Activated CD8-positive, alpha-beta T cell treated with anti-CD3 and anti-CD28 coated beads, Interleukin-2, amount 10 ng/mL, durations not matched to agents 7 days and 5 days (primary cell): ENCODE data around the gene HS3ST5. TPM values are rescaled to one million over a fixed set of nuclear protein-coding genes. Genes with fewer than 3 reads are reported as not detected.
"Not testable (repeated sequence)": the region's sequence is repeated elsewhere in the genome, so short reads cannot be mapped to it uniquely, and the experiment has no call there.

ENCODE experiments used
- ATAC-seq: fragments of 150-1000 bp; cut with Tn5 transposase; one replicate; pipeline ENCODE4 v1.10.0; 2021; ENCODE audit warnings: moderate library complexity
- CTCF ChIA-PET: fragments of 350-600 bp; sonication (Branson Sonifier 250); formaldehyde crosslinking; loops from one replicate; lab custom pipeline; 2021; ENCODE audit warnings: antibody characterized with exemption; lab: Charles Lee
- POLR2A ChIA-PET: fragments of 350-600 bp; sonication (Branson Sonifier 250); formaldehyde crosslinking; loops from one replicate; lab custom pipeline; 2021; ENCODE audit warnings: antibody characterized with exemption; lab: Charles Lee
- DNase-seq: peaks from one replicate; pipeline ENCODE4 v3.0.0-alpha.2; 2020
- H3K27ac Mint-ChIP-seq: one replicate; pipeline ENCODE4 v1.8.0; 2021; ENCODE audit warnings: mild to moderate bottlenecking, mixed read lengths
- H3K27me3 Mint-ChIP-seq: one replicate; pipeline ENCODE4 v1.8.0; 2021; ENCODE audit warnings: low read depth, mixed read lengths
- H3K36me3 Mint-ChIP-seq: one replicate; pipeline ENCODE4 v1.8.0; 2021; ENCODE audit warnings: low read depth, mixed read lengths
- H3K4me1 Mint-ChIP-seq: one replicate; pipeline ENCODE4 v1.8.0; 2021; ENCODE audit warnings: low read depth, mixed read lengths
- H3K4me3 Mint-ChIP-seq: one replicate; pipeline ENCODE4 v1.8.0; 2021; ENCODE audit warnings: mild to moderate bottlenecking, mixed read lengths
- H3K9me3 Mint-ChIP-seq: one replicate; pipeline ENCODE4 v1.8.0; 2022; ENCODE audit warnings: mixed read lengths; ENCODE audit not compliant: insufficient read depth
- total RNA-seq, 2 experiments: library from RNA; stranded (reverse); gene quantifications; one replicate each; pipeline ENCODE4 v1.2.3, GENCODE V29; 2021

HS3ST5 gene
- total RNA-seq, 2 experiments from 2014 or later = not detected

DNA sequence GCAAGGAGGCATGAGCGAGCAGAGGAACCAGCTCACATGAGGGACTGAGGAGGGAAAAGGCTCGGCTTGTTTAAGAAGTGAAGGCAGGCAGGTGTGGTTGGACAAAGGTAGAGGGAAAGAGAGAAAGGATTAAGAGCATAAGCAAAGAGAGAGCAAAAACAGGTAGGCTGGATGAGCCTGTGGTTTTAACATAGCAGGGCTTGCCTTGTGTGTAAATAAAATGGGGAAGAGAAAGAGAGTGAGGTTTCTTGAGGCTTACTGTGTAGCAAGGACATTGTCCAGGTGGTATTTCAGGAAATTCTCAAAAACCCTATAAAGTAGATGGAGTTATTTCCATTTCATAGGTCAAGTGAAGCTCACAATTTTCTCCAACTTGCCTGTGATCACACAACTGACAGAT is 278.0 kb downstream of the HS3ST5 start:
- ChIA-PET CTCF (no interaction called here), POLR2A (no interaction called here)
- no peak overlapping the region for H3K27ac Mint-ChIP-seq
- H3K36me3 Mint-ChIP-seq = no peaks in the 10 kb centered on the region
- no peaks in the 10 kb centered on the region for H3K4me1 Mint-ChIP-seq
- ATAC-seq = no peak
- no peaks in the 10 kb centered on the region for H3K9me3 Mint-ChIP-seq
- no peak overlapping the region for H3K4me3 Mint-ChIP-seq
- H3K27me3 Mint-ChIP-seq = peaks cover 4% of the 10 kb centered on the region
- DNase-seq = no peak

DNA sequence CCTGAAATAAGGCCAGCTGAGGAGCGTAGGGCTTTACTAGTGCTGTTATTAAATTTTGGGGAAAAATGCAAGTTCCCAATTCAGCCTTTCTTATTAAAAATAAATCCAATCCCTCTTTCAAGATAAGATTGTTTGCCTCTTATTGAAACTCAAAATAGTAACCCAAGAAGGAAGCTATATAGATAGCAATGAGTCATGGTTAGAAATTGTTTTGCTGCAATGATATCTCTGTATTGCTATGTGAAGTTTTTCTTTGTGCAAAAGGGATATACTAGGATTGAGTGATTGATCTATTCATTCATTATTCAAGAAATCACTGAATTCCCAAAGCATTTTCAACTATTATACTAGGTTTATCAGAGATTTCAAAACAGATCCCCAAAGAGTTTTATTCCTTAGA is 278.9 kb downstream of the HS3ST5 start:
- Mint-ChIP-seq H3K27me3 (peaks cover 4% of the 10 kb centered on the region), H3K4me3 (no peak overlapping the region), H3K9me3 (no peaks in the 10 kb centered on the region), H3K4me1 (no peaks in the 10 kb centered on the region), H3K27ac (no peak overlapping the region), H3K36me3 (no peaks in the 10 kb centered on the region)
- ChIA-PET POLR2A (no interaction called here), CTCF (no interaction called here)
- ATAC-seq (no peak), DNase-seq (no peak)

DNA sequence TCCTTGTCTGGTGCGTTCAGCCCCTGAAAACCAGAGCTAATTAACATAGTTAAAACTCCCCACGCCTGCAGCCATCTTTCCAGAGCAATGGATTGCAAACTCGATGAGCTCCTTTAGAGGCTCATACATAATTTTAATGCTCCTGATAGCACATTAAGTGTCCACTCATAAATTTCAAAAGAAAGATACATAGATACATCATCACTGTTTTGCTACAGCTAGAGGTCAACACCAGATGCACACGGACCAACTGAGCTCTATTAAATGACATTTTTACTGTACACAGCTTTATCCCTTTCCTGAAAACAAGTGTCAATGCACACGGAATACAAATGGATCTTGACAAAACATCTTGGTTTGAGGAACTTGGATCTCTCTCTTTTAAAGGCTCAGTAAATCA is 280.6 kb downstream of the HS3ST5 start:
- H3K9me3 Mint-ChIP-seq = no peaks in the 10 kb centered on the region
- ChIA-PET POLR2A (no interaction called here), CTCF (no interaction called here)

GRCh38 chr6:114061741-114062140 is 281.1 kb downstream of the HS3ST5 start:
- H3K36me3 Mint-ChIP-seq = no peaks in the 10 kb centered on the region
- ChIA-PET POLR2A (no interaction called here), CTCF (no interaction called here)
- DNase-seq = no peak
- H3K27me3 Mint-ChIP-seq = peaks cover 4% of the 10 kb centered on the region
- no peak overlapping the region for H3K4me3 Mint-ChIP-seq
- no peaks in the 10 kb centered on the region for H3K9me3 Mint-ChIP-seq
- no peak overlapping the region for H3K27ac Mint-ChIP-seq
- no peak for ATAC-seq
- H3K4me1 Mint-ChIP-seq = no peaks in the 10 kb centered on the region

More for the DNA sequence above, 280.6 kb downstream of the HS3ST5 start:
- H3K4me1 Mint-ChIP-seq = no peaks in the 10 kb centered on the region
- no peak overlapping the region for H3K4me3 Mint-ChIP-seq
- ATAC-seq (no peak), DNase-seq (no peak)
- no peak overlapping the region for H3K27ac Mint-ChIP-seq
- peaks cover 4% of the 10 kb centered on the region for H3K27me3 Mint-ChIP-seq
- H3K36me3 Mint-ChIP-seq = no peaks in the 10 kb centered on the region

DNA sequence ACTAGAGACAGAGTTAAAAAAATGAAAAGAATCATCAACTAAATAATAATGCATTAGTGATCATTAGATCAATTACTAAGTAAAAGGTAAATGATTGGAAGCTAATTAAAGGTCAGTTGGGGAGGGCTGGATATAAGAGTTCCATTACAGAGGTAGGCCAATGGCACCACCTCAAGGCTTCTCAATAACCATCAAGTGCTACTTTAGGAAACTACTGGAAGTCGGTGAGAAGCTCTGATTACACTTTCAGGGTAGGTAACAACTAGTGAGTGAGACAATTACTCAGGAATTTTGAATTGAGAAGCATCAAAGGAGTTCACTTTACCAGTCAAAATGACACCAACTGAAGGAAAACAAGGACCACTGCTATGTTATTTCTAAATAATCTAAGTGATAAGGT is 281.7 kb downstream of the HS3ST5 start:
- Mint-ChIP-seq H3K4me3 (no peak overlapping the region), H3K27ac (no peak overlapping the region), H3K27me3 (peaks cover 4% of the 10 kb centered on the region), H3K9me3 (no peaks in the 10 kb centered on the region), H3K4me1 (no peaks in the 10 kb centered on the region), H3K36me3 (no peaks in the 10 kb centered on the region)
- ChIA-PET POLR2A (no interaction called here), CTCF (no interaction called here)
- no peak for DNase-seq
- no peak for ATAC-seq

GRCh38 chr6:114058435-114058834 is 284.4 kb downstream of the HS3ST5 start:
- Mint-ChIP-seq H3K36me3 (no peaks in the 10 kb centered on the region), H3K9me3 (no peaks in the 10 kb centered on the region), H3K27ac (no peak overlapping the region), H3K27me3 (peaks cover 2% of the 10 kb centered on the region), H3K4me1 (no peaks in the 10 kb centered on the region), H3K4me3 (no peak overlapping the region)
- POLR2A ChIA-PET = no interaction called here
- no peak for DNase-seq
- CTCF ChIA-PET = no interaction called here
- ATAC-seq = no peak

DNA sequence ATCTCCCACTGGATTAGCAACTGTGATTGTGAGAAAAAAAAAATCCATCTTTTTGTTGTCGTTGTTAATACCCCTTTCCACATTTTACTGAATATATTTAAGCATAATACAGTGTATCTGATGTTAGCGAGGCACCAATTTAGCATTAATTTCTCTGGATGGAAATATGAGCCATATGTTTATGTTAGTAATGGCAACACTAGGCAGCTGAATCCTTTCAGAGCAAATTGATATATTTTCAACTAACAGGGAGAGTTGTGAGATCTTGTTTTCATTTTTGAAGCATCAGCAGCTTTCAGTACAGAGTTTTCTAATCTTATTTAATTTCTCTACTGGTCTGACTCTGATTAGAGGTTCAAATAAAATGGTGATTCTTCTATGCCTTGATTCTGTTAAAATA is 287.1 kb downstream of the HS3ST5 start:
- no peak for ATAC-seq
- Mint-ChIP-seq H3K9me3 (no peaks in the 10 kb centered on the region), H3K4me3 (no peak overlapping the region), H3K27me3 (no peaks in the 10 kb centered on the region), H3K27ac (no peak overlapping the region), H3K4me1 (no peaks in the 10 kb centered on the region), H3K36me3 (no peaks in the 10 kb centered on the region)
- ChIA-PET CTCF (no interaction called here), POLR2A (no interaction called here)
- no peak for DNase-seq

DNA sequence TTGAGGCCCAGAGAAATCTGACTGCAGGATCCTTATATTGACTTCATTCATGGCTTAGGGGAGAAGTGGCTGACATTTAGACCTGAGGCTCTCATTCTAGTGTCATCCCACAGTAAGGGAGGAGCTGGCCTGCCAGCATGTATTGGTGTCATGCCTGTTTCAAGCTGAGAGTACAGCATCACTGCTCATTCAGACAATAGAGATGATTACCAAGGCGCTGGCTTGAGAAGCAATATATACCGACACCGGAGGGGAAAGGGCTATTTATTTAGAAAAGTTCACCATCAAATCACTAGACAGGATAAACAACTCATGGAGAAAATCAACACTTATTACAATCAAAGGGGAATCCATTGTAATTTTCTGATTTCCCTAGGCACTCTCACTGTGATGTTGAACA is 287.5 kb downstream of the HS3ST5 start:
- no peaks in the 10 kb centered on the region for H3K9me3 Mint-ChIP-seq
- no peaks in the 10 kb centered on the region for H3K27me3 Mint-ChIP-seq
- no peaks in the 10 kb centered on the region for H3K4me1 Mint-ChIP-seq
- CTCF ChIA-PET = no interaction called here
- DNase-seq (no peak), ATAC-seq (no peak)
- H3K4me3 Mint-ChIP-seq = no peak overlapping the region
- no peaks in the 10 kb centered on the region for H3K36me3 Mint-ChIP-seq
- H3K27ac Mint-ChIP-seq = no peak overlapping the region
- POLR2A ChIA-PET = no interaction called here

DNA sequence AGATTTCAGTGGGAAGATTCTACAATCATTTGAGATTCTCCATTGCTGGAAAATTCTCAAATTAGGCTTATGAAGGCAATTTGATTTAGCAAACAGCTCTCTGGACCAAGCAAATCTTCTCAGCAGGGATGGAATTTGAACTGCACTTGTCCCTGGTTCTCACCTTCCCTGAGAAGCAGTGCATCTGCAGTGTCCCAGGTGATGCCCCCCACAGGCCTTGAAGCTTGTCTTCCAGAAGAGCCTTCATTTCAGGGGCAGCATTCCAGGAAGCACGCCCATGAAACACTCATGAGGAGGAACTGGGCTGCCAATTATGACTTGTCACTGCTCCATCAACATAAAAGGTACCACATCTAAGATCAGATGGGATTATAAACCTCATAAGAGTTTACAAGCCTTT is 289.0 kb downstream of the HS3ST5 start:
- Mint-ChIP-seq H3K4me3 (no peak overlapping the region), H3K9me3 (no peaks in the 10 kb centered on the region), H3K27ac (no peak overlapping the region), H3K36me3 (no peaks in the 10 kb centered on the region), H3K4me1 (no peaks in the 10 kb centered on the region), H3K27me3 (no peaks in the 10 kb centered on the region)
- no peak for DNase-seq
- ChIA-PET CTCF (no interaction called here), POLR2A (no interaction called here)
- no peak for ATAC-seq

GRCh38 chr6:114052141-114052540 is 290.7 kb downstream of the HS3ST5 start:
- no peaks in the 10 kb centered on the region for H3K36me3 Mint-ChIP-seq
- DNase-seq = no peak
- CTCF ChIA-PET = interaction anchor here (1.1 kb wide), 1 partner anchor 71 kb away, joined by 3 read pairs; no protein-coding TSS in a partner anchor

GRCh38 chr6:114051031-114051430 is 291.8 kb downstream of the HS3ST5 start:
- Mint-ChIP-seq H3K36me3 (no peaks in the 10 kb centered on the region), H3K4me1 (no peaks in the 10 kb centered on the region), H3K9me3 (no peaks in the 10 kb centered on the region), H3K27ac (no peak overlapping the region), H3K4me3 (no peak overlapping the region), H3K27me3 (no peaks in the 10 kb centered on the region)
- no peak for DNase-seq
- CTCF ChIA-PET = no interaction called here
- POLR2A ChIA-PET = no interaction called here
- ATAC-seq = no peak

More at GRCh38 chr6:114052141-114052540, 290.7 kb downstream of the HS3ST5 start:
- POLR2A ChIA-PET = no interaction called here
- no peak overlapping the region for H3K4me3 Mint-ChIP-seq
- H3K4me1 Mint-ChIP-seq = no peaks in the 10 kb centered on the region
- no peak overlapping the region for H3K27ac Mint-ChIP-seq
- H3K9me3 Mint-ChIP-seq = no peaks in the 10 kb centered on the region
- no peaks in the 10 kb centered on the region for H3K27me3 Mint-ChIP-seq
- ATAC-seq = no peak

- ChIA-PET POLR2A (no interaction called here), CTCF (no interaction called here)
- Mint-ChIP-seq H3K4me3 (no peak overlapping the region), H3K27me3 (no peaks in the 10 kb centered on the region), H3K4me1 (no peaks in the 10 kb centered on the region), H3K9me3 (no peaks in the 10 kb centered on the region), H3K27ac (no peak overlapping the region), H3K36me3 (no peaks in the 10 kb centered on the region)
- ATAC-seq (no peak), DNase-seq (no peak)
These were observed 293.4 kb downstream of the HS3ST5 start for GRCh38 chr6:114049367-114049966.

GRCh38 chr6:114044566-114044965 is 298.3 kb downstream of the HS3ST5 start:
- CTCF ChIA-PET, H3K4me1 Mint-ChIP-seq, H3K36me3 Mint-ChIP-seq, H3K27me3 Mint-ChIP-seq, H3K27ac Mint-ChIP-seq, H3K4me3 Mint-ChIP-seq, DNase-seq, POLR2A ChIA-PET, ATAC-seq, H3K9me3 Mint-ChIP-seq: not testable (repeated sequence)
